Left lung (tissue), 14 donors: ENCODE results near the gene WNT8A. TPM values are rescaled to one million over a fixed set of nuclear protein-coding genes. Genes with fewer than 3 reads are reported as not detected.
A peak's percentile ranks its signal among the peaks of the same experiment; 100 is the strongest.

Source experiments
- ATAC-seq: fragments of 200-7000 bp; cut with Tn5 transposase; one replicate; pipeline ENCODE4 v1.9.1; 2020; ENCODE audit warnings: moderate library complexity
- DNase-seq, 4 donors: peaks; one replicate each; pipeline ENCODE4 v3.0.0-alpha.2; 2013 to 2020
- H3K27ac ChIP-seq, 2 donors: fragments of 200-600 bp; sonication (generic) in 1 of 2; one replicate each; pipeline versions ENCODE4 v1.5.0 to v1.8.0; 2020 to 2021
- H3K27me3 ChIP-seq, 2 donors: fragments of 200-600 bp; sonication (generic) in 1 of 2; one replicate each; pipeline versions ENCODE4 v1.5.0 to v1.8.0; 2020 to 2021
- H3K36me3 ChIP-seq, 2 donors: fragments of 200-600 bp; sonication (generic) in 1 of 2; one replicate each; pipeline versions ENCODE4 v1.5.0 to v1.8.0; 2020 to 2021
- H3K4me1 ChIP-seq, 2 donors: fragments of 200-600 bp; one replicate each; pipeline ENCODE4 v1.8.0; 2021
- H3K4me3 ChIP-seq, 2 donors: fragments of 200-600 bp; sonication (generic) in 1 of 2; one replicate each; pipeline versions ENCODE4 v1.5.0 to v1.8.0; 2020 to 2021; ENCODE audit warnings: mild to moderate bottlenecking in 1 of 2
- H3K9me3 ChIP-seq, 2 donors: fragments of 200-600 bp; sonication (generic) in 1 of 2; one replicate each; pipeline versions ENCODE4 v1.5.0 to v1.8.0; 2020 to 2021
- intact Hi-C, 2 donors: fragments of 100-400 bp; cut with DNase I; formaldehyde crosslinking; loops; one replicate each; pipeline versions ENCODE4 v1.11.2 to v1.14.2; 2022
- long read RNA-seq, 12 donors: library from polyadenylated mRNA in 2 of 12; unstranded in 2 of 12; transcript quantifications; one replicate each; pipeline ENCODE4 v2.0.0 and lab custom pipeline, GENCODE V29; 2019 to 2026
- polyA plus RNA-seq, 6 donors: library from polyadenylated mRNA; unstranded; fragments of 120-200 nt; gene quantifications; one replicate each; pipeline ENCODE4 v1.2.1, GENCODE V29; 2013; ENCODE audit not compliant: insufficient read length in 6 of 6
- total RNA-seq, 2 donors: library from RNA; stranded (reverse); fragmentation: NEBNext Ultra II Directional; extraction: Animal tissue kit (Norgen Biotek cat#: 25700); gene quantifications; one replicate each; pipeline ENCODE4 v1.2.1, GENCODE V29; 2021
- TF ChIP-seq, protein P1 (sequence below), 2 donors: fragments of 200-600 bp; sonication (generic) in 1 of 2; IDR thresholded peaks; one replicate each; pipeline versions ENCODE4 v1.5.0 to v1.8.0; 2021; ENCODE audit warnings: antibody characterized with exemption in 2 of 2
- donor health status: DM: no; HTN: yes; CAD: no.
- donor health status: DM: no; HTN: no; CAD: no.

Gene WNT8A, protein sequence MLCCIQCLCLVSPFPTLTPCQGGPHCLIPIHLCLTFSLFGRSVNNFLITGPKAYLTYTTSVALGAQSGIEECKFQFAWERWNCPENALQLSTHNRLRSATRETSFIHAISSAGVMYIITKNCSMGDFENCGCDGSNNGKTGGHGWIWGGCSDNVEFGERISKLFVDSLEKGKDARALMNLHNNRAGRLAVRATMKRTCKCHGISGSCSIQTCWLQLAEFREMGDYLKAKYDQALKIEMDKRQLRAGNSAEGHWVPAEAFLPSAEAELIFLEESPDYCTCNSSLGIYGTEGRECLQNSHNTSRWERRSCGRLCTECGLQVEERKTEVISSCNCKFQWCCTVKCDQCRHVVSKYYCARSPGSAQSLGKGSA
- total RNA-seq (not detected), polyA plus RNA-seq (not detected)
- long read RNA-seq, donor 1: 0 reads
- long read RNA-seq, donor 2, partial matches to known transcripts: 0 of 13 reads
- long read RNA-seq, donor 2, other reads (novel, unspliced or antisense): 13 of 13 reads
- long read RNA-seq, donor 3: 0 reads
- long read RNA-seq, donor 4: 0 reads
- long read RNA-seq, donor 5: 0 reads
- long read RNA-seq, donor 6: 0 reads
- long read RNA-seq, donor 7: 0 reads
- long read RNA-seq, donor 8: 0 reads
- long read RNA-seq, donor 9: 0 reads
- long read RNA-seq, donor 10: 0 reads
- long read RNA-seq, donor 11: 0 reads
- long read RNA-seq, donor 12: 0 reads

DNA sequence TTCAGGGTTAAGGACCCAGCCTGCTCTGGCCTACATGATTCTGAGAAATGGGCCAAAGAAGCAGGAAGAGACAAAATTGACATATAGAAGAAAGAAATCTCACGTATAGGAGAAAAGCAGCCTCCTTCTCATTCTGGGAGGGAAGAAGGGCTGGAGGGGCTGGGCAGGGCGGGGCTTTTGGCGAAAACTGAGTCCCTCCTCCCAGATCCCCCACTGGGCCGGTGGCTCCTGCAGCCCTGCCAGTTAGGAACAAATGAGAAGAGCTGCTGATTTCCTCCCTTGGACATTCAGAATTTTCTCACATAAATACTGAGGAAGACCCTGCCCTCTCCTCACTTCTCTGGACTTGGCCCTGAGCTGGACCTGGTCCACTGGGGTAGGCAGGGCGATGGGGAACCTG, at the start of gene WNT8A:
TSS of gene WNT8A (plus strand) at position 332 of the 400 bp plus-strand sequence. CDS start 95 bp downstream, outside the sequence.
- intact Hi-C loops: loop anchor here in 1 of 2 donors (10.0 kb wide), 1 partner anchor 51 kb away; the partner anchor contains the start of gene NME5
- no peaks in the 10 kb centered on the region for H3K27me3 ChIP-seq
- DNase-seq (no peak), ATAC-seq (no peak)
- no peak within 1 kb of the TSS for H3K4me3 ChIP-seq
- H3K4me1 ChIP-seq: no peaks in the 10 kb centered on the region
- H3K36me3 ChIP-seq: no peaks in the 10 kb centered on the region
- H3K27ac ChIP-seq: no peak within 1 kb of the TSS
- TF ChIP-seq, protein P1, sequence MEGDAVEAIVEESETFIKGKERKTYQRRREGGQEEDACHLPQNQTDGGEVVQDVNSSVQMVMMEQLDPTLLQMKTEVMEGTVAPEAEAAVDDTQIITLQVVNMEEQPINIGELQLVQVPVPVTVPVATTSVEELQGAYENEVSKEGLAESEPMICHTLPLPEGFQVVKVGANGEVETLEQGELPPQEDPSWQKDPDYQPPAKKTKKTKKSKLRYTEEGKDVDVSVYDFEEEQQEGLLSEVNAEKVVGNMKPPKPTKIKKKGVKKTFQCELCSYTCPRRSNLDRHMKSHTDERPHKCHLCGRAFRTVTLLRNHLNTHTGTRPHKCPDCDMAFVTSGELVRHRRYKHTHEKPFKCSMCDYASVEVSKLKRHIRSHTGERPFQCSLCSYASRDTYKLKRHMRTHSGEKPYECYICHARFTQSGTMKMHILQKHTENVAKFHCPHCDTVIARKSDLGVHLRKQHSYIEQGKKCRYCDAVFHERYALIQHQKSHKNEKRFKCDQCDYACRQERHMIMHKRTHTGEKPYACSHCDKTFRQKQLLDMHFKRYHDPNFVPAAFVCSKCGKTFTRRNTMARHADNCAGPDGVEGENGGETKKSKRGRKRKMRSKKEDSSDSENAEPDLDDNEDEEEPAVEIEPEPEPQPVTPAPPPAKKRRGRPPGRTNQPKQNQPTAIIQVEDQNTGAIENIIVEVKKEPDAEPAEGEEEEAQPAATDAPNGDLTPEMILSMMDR (IDR thresholded peaks at IDR 0.05): no peak
- H3K9me3 ChIP-seq: no peaks in the 10 kb centered on the region

DNA sequence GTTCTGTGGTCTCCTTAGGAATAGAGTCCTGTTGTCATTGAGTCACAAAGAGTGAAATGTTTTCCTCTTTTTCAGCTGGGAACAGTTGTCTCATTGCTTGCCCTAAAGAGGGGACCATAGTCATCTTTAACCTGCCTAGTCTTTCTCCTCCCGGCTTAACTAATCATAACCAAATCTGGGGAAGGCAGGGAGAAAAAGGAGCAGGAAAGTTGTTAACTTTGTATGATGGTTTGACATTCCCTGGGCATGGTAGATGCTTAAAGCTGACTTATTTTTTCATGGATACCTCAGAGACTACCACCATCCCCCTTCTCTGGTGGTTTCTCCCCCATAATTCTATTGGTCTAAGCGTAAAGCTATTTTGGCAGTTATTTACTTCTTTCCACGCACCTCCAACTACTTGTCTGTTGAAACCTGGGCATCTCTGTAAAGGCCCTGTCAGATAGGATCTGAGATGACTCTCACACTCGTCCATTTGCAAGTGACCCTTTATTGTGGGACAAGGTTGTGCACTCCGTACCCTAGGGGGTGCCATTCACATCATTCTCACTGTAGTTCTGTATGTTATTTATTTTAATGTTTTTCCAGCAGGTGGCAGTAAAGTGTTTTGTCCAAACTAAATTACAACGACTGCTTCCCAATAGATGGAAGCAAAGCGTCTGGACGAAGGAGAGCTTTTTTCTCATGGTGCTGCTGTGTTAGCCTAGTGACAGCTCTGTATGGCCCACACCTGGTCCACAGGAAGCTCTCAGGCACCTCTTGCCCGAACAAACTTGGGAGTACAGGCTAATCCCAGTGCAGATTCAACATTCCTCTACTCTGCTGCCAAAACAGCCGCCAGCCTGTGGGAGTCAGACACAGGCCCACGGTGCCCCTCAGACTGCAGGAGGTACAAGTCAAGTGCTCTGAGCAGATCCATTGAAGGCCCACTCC, 48.0 kb upstream of the WNT8A start:
- Histone ChIP-seq H3K4me1 (peaks cover 10 to 30% of the 10 kb centered on the region in 2 donors), H3K27ac (no peak overlapping the region), H3K27me3 (no peaks in the 10 kb centered on the region), H3K36me3 (no peaks in the 10 kb centered on the region), H3K9me3 (no peaks in the 10 kb centered on the region), H3K4me3 (no peak overlapping the region)
- TF ChIP-seq, protein P1 (IDR thresholded peaks at IDR 0.05): peak; percentile 79 to 91
- intact Hi-C loops: no loop called here
- ATAC-seq: peak; percentile 55
- DNase-seq: peak in 2 of 4 donors; percentile 67 to 87

DNA sequence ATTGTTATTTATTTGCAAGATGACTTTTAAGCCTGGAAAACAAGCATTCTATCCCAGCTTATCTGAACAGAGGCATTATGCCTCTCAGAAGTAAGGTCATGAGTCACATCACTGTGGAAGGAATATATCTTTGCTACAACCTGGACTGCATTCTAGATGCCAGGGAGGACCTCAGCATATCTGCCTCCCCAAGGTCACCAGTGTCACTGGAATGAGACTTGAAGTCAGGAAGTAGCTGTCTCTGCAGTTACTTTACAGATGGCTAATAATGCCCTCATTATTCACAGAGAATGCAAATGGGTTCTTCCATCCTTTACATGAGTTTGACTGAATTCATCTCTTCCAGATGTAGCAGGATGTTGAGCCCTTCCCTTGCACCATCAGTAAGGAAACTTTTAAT, 46.6 kb upstream of the WNT8A start:
- peaks cover 0 to 24% of the 10 kb centered on the region in 2 donors for H3K4me1 ChIP-seq
- intact Hi-C loops: no loop called here
- no peaks in the 10 kb centered on the region for H3K36me3 ChIP-seq
- H3K27me3 ChIP-seq: no peaks in the 10 kb centered on the region
- no peak overlapping the region for H3K27ac ChIP-seq
- ATAC-seq: no peak
- H3K4me3 ChIP-seq: no peak overlapping the region
- TF ChIP-seq, protein P1 (IDR thresholded peaks at IDR 0.05): no peak
- no peaks in the 10 kb centered on the region for H3K9me3 ChIP-seq
- DNase-seq: no peak

DNA sequence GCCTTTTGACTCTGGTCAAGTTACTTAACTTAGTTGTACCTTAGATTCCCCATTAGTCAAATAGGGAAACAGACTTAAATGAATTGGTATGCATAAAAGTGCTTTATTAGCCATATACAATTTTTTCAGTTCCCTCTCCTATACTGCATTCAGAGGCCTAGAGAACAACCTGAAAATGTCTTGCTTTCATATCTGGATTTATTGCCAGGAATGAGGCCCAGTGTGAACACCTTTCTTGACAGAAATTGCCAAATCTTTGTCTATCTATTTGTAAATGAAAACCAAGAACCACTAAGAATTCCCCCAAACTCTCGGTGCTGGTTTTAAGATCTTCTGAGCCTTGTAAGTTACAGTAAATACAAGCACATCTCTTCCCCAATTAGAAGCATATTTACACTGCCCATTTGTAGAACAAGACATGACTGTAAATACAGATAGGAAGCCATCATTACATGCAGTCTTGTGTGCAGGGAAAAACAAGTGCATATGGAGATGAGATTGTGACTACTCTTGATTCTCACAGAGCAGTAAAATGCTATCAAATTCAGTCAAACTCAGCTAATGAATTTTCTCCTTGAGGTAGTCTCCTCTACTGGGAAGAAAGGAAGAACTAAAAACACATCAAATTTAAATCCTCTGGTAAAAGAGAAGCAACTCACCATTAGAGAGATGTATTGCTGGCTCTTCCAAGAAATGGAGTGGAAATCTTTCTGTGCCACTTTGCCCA, 45.8 kb upstream of the WNT8A start:
- intact Hi-C loops: no loop called here
- no peaks in the 10 kb centered on the region for H3K27me3 ChIP-seq
- TF ChIP-seq, protein P1 (IDR thresholded peaks at IDR 0.05): no peak

More for the DNA sequence above, 45.8 kb upstream of the WNT8A start:
- no peak overlapping the region for H3K27ac ChIP-seq
- DNase-seq (no peak), ATAC-seq (no peak)
- no peaks in the 10 kb centered on the region for H3K36me3 ChIP-seq
- H3K4me3 ChIP-seq: no peak overlapping the region
- peaks cover 0 to 29% of the 10 kb centered on the region in 2 donors for H3K4me1 ChIP-seq
- no peaks in the 10 kb centered on the region for H3K9me3 ChIP-seq
